GM19240 (cell line): ENCODE results near the gene DOP1B.

Source experiments
- DNase-seq: peaks from one replicate; pipeline ENCODE4 v3.0.0; 2011; ENCODE audit warnings: low spot score; ENCODE audit not compliant: insufficient read length

DOP1B gene

DNA sequence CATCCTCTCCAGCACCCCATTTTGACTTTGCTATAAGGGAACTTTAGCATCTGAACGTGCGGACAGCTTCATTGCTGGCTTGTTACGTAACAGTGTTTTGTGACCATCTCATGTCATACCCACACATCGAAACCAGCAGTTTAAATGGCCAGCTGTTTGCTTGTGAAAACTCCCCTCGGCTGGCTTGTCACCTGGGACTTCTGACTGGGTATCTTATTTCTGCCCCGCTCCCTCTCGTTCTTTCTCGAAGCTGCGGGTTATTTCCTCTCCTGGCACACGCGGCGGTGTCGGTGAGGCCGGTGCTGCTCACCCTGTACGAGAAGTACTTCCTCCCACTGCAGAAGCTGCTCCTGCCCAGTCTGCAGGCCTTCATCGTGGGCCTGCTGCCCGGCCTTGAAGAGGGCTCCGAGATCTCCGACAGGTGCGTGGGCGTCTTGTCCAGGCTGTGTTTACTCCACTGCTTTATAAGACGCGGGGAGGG, 43.5 kb downstream of the DOP1B start:
- DNase-seq, result no peak

DNA sequence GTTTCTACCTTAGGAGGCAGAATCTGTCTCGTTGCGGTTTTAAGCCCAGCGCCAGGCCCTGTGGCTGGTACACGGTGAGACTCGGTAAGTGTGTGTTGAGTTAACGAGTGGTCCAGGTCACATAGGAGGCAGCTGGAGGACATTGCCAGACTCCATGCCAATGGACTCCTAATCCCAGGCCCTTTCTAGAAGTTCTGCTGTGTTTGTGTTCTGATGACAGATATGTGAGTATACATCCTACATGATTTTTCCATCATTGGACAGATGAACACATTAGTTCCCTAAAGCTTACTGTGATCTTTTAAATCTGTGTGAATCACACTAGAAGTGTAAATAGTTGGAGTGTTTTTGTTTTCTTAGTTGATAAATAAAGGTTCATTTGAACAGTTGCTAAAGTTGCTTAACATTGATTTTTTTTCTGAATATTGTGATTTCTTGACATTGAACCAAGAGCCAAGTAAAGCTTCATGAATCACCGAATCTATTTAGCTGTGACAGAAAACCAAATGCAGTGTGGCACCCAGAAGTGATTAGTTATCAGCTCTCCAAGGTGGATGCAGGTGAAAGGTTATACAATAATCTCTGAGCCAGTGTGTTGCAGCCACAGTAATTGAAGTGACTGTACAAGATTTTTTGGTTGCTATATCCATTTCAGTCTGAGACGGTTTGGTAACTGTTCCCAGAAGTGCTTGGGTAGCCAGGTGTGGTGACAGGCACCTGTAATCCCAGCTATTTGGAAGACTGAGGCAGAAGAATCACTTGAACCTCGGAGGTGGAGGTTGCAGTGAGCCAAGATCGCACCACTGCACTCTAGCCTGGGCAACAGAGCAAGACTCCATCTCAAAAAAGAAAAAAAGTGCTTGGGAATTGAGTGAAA, 46.3 kb downstream of the DOP1B start:
- DNase-seq, result no peak

DNA sequence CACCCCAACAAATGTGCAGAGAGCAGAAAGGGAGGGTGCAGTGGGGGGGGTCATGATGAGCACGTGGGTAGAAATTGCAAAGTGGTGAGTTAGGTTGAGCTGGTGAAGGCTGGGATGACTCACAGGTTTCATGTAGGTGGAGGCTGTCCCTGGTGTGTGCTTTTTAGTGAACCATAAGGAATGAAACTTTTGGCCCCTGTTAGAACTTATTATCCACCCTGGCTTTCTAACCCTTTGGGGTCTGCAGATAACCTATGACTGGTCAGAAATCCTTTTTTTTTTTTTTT, 46.9 kb downstream of the DOP1B start:
- peak; percentile 41 for DNase-seq

DNA sequence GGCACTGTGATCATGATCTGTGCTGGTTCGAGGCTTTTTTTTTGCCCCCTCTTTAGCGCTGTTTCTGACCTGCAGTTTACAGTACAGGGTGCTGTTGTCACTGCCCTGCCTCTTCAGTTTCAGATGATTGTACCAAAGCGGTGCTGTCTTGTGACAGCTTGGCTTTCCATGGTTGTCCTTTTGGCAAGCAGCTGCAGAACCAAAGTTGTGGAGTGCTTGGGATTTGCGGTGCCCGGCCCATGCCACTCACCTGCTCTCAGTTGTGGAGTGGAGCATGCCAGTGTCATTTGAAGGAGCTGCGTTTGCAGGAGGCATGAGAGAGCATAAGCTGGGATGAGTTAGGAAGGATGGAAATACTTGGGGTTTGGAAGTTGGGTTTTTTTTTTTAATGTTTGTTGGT, 48.4 kb downstream of the DOP1B start:
- DNase-seq, result no peak

DNA sequence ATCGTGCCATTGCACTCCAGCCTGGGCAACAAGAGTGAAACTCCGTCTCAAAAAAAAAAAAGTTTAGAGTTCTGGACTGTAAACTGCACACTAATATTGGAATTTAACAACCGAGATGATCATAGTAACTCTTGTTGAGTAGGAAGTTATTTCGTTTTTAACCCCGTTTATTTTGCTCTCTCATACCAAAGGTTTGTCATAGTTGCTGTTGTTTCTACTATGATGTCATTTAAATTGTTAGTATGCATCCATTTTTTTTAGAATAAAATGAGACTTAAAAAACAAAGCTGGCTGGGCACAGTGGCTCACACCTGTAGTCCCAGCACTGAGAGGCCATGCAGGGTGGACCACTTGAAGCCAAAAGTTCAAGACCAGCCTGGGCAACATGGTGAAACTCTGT, 49.3 kb downstream of the DOP1B start:
- no peak for DNase-seq
